A549 (cell line): ENCODE data around the gene ZNF581. TPM values are rescaled to one million over a fixed set of nuclear protein-coding genes. Genes with fewer than 3 reads are reported as not detected.

ENCODE experiments used
- ATAC-seq, 2 experiments: fragments of 200-7000 bp in 1 of 2; fragments of >200 bp in 1 of 2; cut with Nextera tagmentation in 1 of 2; cut with Tn5 transposase in 1 of 2; 3 replicates each; pipeline versions ENCODE4 v1.8.0 to v1.9.1; 2018 to 2020; ENCODE audit warnings: mild to moderate bottlenecking in 1 of 2, moderate library complexity in 1 of 2
- CTCF ChIA-PET: fragments of 300-600 bp; sonication (Branson Sonifier 250); formaldehyde crosslinking; extraction: SDS; loops from one replicate; lab custom pipeline; 2021; ENCODE audit warnings: antibody characterized with exemption, inconsistent platforms; lab: Yijun Ruan, JAX
- POLR2A ChIA-PET: fragments of 350-600 bp; formaldehyde crosslinking; extraction: SDS; loops from one replicate; lab custom pipeline; 2021; ENCODE audit warnings: antibody characterized with exemption, inconsistent platforms; lab: Yijun Ruan, JAX
- DNase-seq, 2 experiments: peaks; one replicate each; pipeline versions ENCODE4 v3.0.0 to v3.0.0-alpha.2; 2011 to 2016; ENCODE audit warnings: low read depth in 1 of 2, low spot score in 1 of 2
- FAIRE-seq: peaks from 2 replicates; lab custom pipeline; 2011; peaks lifted over from hg19 to GRCh38; lab: Jason Lieb, UNC
- H3K27ac ChIP-seq, 2 experiments: fragments of >200 bp; sonication (Bioruptor Twin); formaldehyde crosslinking; 3 replicates each; pipeline ENCODE4 v1.5.1; 2016 to 2017
- H3K4me1 ChIP-seq: fragments of >200 bp; sonication (Bioruptor Twin); formaldehyde crosslinking; 3 replicates; pipeline ENCODE4 v1.6.1; 2016
- H3K4me2 ChIP-seq: fragments of >200 bp; sonication (Bioruptor Twin); formaldehyde crosslinking; 3 replicates; pipeline ENCODE4 v1.6.1; 2016
- H3K4me3 ChIP-seq: fragments of >200 bp; sonication (Bioruptor Twin); formaldehyde crosslinking; 3 replicates; pipeline ENCODE4 v1.5.1; 2016
- H3K9me3 ChIP-seq: fragments of >200 bp; sonication (Bioruptor Twin); formaldehyde crosslinking; 3 replicates; pipeline ENCODE4 v1.6.1; 2016
- BHLHE40 ChIP-seq: IDR thresholded peaks from 2 replicates; pipeline ENCODE4 v1.6.1; 2012; ENCODE audit warnings: low read depth, low read length, inconsistent platforms
- EHF ChIP-seq: fragments of 250-450 bp; sonication (Bioruptor Pico); IDR thresholded peaks from 2 replicates; pipeline ENCODE4 v1.5.0; 2020; ENCODE audit warnings: mild to moderate bottlenecking
- ESRRA ChIP-seq: fragments of 150-350 bp; IDR thresholded peaks from 2 replicates; pipeline ENCODE4 v1.6.1; 2014; ENCODE audit warnings: mild to moderate bottlenecking, low read length, borderline replicate concordance
- FOSL2 ChIP-seq, 2 experiments: fragments of 450-650 bp in 1 of 2; fragments of >200 bp in 1 of 2; sonication (Bioruptor Twin) in 1 of 2; formaldehyde crosslinking; IDR thresholded peaks; 2 replicates each; pipeline versions ENCODE4 v1.5.0 to v1.6.1; 2016 to 2020; ENCODE audit warnings: mild to moderate bottlenecking in 1 of 2, moderate library complexity in 1 of 2
- HDAC2 ChIP-seq: fragments of 200-600 bp; sonication (generic); IDR thresholded peaks from 2 replicates; pipeline ENCODE4 v1.6.1; 2016
- HEYL ChIP-seq: fragments of 250-450 bp; sonication (Bioruptor Pico); IDR thresholded peaks from 2 replicates; pipeline ENCODE4 v1.8.0; 2021; ENCODE audit warnings: mild to moderate bottlenecking, moderate library complexity
- HOXB13 ChIP-seq: fragments of 250-450 bp; sonication (Bioruptor Pico); IDR thresholded peaks from 2 replicates; pipeline ENCODE4 v1.5.0; 2020; ENCODE audit warnings: low read depth, mild to moderate bottlenecking, moderate library complexity
- KDM1A ChIP-seq: fragments of 200-600 bp; sonication (generic); IDR thresholded peaks from 2 replicates; pipeline ENCODE4 v1.6.1; 2016; ENCODE audit warnings: low read depth, mild to moderate bottlenecking
- KDM5A ChIP-seq: fragments of 200-600 bp; sonication (generic); IDR thresholded peaks from 2 replicates; pipeline ENCODE4 v1.6.1; 2016; ENCODE audit warnings: antibody characterized with exemption, mild to moderate bottlenecking
- MAFK ChIP-seq: fragments of 450-650 bp; IDR thresholded peaks from 2 replicates; pipeline ENCODE4 v1.6.1; 2014; ENCODE audit not compliant: partially characterized antibody
- NPAS2 ChIP-seq: fragments of 250-450 bp; sonication (Bioruptor Pico); IDR thresholded peaks from 2 replicates; pipeline ENCODE4 v1.8.0; 2022; ENCODE audit warnings: mild to moderate bottlenecking, moderate library complexity, borderline replicate concordance
- POLR2AphosphoS2 ChIP-seq: conservative IDR thresholded peaks from 2 replicates; pipeline ENCODE4 v1.6.1; 2012; ENCODE audit warnings: low read length, improper control_type of control experiment, inconsistent platforms
- RAD21 ChIP-seq, 2 experiments: fragments of >200 bp in 1 of 2; sonication (Bioruptor Twin) in 1 of 2; formaldehyde crosslinking in 1 of 2; IDR thresholded peaks in 1 of 2; conservative IDR thresholded peaks in 1 of 2; 2 replicates in 1 of 2; 3 replicates in 1 of 2; pipeline ENCODE4 v1.6.1; 2012 to 2018; ENCODE audit warnings: inconsistent platforms in 1 of 2
- RARB ChIP-seq: fragments of 250-450 bp; sonication (Bioruptor Pico); IDR thresholded peaks from 2 replicates; pipeline ENCODE4 v1.8.0; 2021; ENCODE audit warnings: mild to moderate bottlenecking, moderate library complexity
- RFX5 ChIP-seq: fragments of 450-650 bp; IDR thresholded peaks from 2 replicates; pipeline ENCODE4 v1.7.1; 2014; ENCODE audit warnings: antibody characterized with exemption, mild to moderate bottlenecking, moderate library complexity
- SMC3 ChIP-seq: fragments of >200 bp; sonication (Bioruptor Twin); formaldehyde crosslinking; IDR thresholded peaks from 3 replicates; pipeline ENCODE4 v1.6.1; 2018; ENCODE audit warnings: inconsistent platforms
- TFCP2L1 ChIP-seq: fragments of 250-450 bp; sonication (Bioruptor Pico); IDR thresholded peaks from 2 replicates; pipeline ENCODE4 v1.5.0; 2021; ENCODE audit warnings: mild to moderate bottlenecking
- ZC3H11A ChIP-seq: fragments of 450-650 bp; IDR thresholded peaks from 2 replicates; pipeline ENCODE4 v1.6.1; 2014; ENCODE audit warnings: antibody characterized with exemption, mild to moderate bottlenecking
- ZSCAN20 ChIP-seq: fragments of 250-450 bp; sonication (Bioruptor Pico); IDR thresholded peaks from 2 replicates; pipeline ENCODE4 v1.8.0; 2022; ENCODE audit warnings: mild to moderate bottlenecking, moderate library complexity
- WGBS: methylation state at CpG from one replicate; pipeline ENCODE4 v1.1.6; 2017; ENCODE audit errors: missing lambda C conversion rate; 5-methylcytosine and 5-hydroxymethylcytosine counted together
- polyA plus RNA-seq, 4 experiments: library from polyadenylated mRNA; depleted of rRNA in 3 of 4; stranded (reverse); fragments of >200 nt; fragmentation: RNase III in 1 of 4; extraction: RNeasy Plus Mini Kit Qiagen cat#74134 plus additional on column Dnase treatment in 1 of 4; gene quantifications; 2 replicates in 3 of 4; 3 replicates in 1 of 4; pipeline ENCODE4 v1.2.3, GENCODE V29; 2011 to 2017
- TF ChIP-seq, protein P1 (sequence below): IDR thresholded peaks from 2 replicates; pipeline ENCODE4 v1.6.1; 2012
- TF ChIP-seq, protein P2 (sequence below): fragments of 250-450 bp; sonication (Bioruptor Pico); IDR thresholded peaks from 2 replicates; pipeline ENCODE4 v1.5.0; 2020; ENCODE audit warnings: low read depth, mild to moderate bottlenecking, moderate library complexity
- TF ChIP-seq, protein P3 (sequence below): IDR thresholded peaks from 2 replicates; pipeline ENCODE4 v1.6.1; 2012
- TF ChIP-seq, protein P4 (sequence below): fragments of >200 bp; sonication (Bioruptor Twin); formaldehyde crosslinking; IDR thresholded peaks from 2 replicates; pipeline ENCODE4 v1.6.1; 2016
- TF ChIP-seq, protein P5 (sequence below): fragments of 200-600 bp; sonication (generic); IDR thresholded peaks from 2 replicates; pipeline ENCODE4 v1.6.1; 2016; ENCODE audit warnings: antibody characterized with exemption, mild to moderate bottlenecking, moderate library complexity

Gene ZNF581
- polyA plus RNA-seq, 2 of the 4 experiments (the other 2 are of a cell fraction) = 13.9 to 24.9 TPM

DNA sequence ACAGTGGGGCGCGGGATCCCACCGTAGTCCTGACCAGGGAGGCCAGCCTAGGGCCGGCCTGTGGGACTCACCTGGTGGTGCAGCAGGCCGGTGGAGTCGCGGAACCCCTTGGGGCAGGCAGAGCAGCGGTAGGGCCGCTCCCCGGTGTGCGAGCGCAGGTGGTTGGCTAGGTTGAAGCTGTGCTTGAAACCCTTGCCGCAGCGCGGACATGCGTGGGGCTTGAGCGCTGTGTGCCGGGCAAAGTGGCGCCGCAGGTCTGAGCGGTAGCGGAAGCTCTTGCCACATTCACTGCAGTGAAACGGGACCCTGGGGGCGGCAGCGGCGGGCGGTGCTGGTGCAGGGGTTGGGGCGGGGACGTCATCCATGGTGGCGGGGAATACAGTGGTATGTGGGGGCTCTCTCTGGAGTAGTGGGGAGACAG lies 45.9 kb upstream of the ZNF581 start (continued):
- TF ChIP-seq, protein P1, sequence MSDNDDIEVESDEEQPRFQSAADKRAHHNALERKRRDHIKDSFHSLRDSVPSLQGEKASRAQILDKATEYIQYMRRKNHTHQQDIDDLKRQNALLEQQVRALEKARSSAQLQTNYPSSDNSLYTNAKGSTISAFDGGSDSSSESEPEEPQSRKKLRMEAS = no peak
- TF ChIP-seq, protein P2, sequence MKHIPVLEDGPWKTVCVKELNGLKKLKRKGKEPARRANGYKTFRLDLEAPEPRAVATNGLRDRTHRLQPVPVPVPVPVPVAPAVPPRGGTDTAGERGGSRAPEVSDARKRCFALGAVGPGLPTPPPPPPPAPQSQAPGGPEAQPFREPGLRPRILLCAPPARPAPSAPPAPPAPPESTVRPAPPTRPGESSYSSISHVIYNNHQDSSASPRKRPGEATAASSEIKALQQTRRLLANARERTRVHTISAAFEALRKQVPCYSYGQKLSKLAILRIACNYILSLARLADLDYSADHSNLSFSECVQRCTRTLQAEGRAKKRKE (CRISPR knock-in tag) = no peak
- TF ChIP-seq RFX5 = no peak
- TF ChIP-seq, all 56 proteins: peak for 0

DNA sequence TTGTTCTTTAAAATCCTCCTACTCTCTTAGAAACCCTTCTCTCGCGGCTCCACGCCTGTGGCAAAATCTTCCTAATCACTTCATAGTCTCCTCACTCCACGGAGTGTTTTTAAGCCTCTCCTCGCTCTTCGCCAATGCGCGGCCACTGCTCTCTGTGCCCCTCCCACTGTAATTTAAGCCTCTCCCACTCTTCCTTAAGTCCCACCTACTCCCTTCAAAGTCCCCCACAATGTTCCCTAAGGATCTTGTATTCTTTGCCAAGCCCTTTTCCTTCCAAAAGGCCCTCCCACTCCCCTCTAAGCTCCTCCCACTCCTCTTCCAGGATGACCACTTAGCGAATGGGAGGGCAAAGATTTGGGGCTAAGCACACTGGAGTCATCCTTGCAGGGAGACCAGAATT lies 45.4 kb upstream of the ZNF581 start:
- Histone ChIP-seq H3K4me2 (peak overlapping the region; percentile 43), H3K9me3 (no peaks in the 10 kb centered on the region)
- WGBS = 96% methylated on average over 9 of the region's 9 CpGs
- DNase-seq (no peak), ATAC-seq (no peak)
- CTCF ChIA-PET = interaction anchor here (0.6 to 16.7 kb wide), 5 partner anchors 9 to 87 kb away, joined by 3 to 348 read pairs (median 3); no protein-coding TSS in a partner anchor
- TF ChIP-seq KDM1A = no peak
- TF ChIP-seq POLR2AphosphoS2 = no peak
- no peak for TF ChIP-seq EHF (CRISPR knock-in tag)
- TF ChIP-seq, protein P3, sequence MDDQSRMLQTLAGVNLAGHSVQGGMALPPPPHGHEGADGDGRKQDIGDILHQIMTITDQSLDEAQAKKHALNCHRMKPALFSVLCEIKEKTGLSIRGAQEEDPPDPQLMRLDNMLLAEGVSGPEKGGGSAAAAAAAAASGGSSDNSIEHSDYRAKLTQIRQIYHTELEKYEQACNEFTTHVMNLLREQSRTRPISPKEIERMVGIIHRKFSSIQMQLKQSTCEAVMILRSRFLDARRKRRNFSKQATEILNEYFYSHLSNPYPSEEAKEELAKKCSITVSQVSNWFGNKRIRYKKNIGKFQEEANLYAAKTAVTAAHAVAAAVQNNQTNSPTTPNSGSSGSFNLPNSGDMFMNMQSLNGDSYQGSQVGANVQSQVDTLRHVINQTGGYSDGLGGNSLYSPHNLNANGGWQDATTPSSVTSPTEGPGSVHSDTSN = no peak
- no peak for TF ChIP-seq KDM5A
- TF ChIP-seq, protein P1 = no peak
- TF ChIP-seq HEYL (CRISPR knock-in tag) = no peak
- no peak for TF ChIP-seq RFX5
- no peak for TF ChIP-seq SMC3
- TF ChIP-seq TFCP2L1 (CRISPR knock-in tag) = no peak
- TF ChIP-seq, all 56 proteins: peak for 0
- Histone ChIP-seq H3K4me1 (peaks cover 15% of the 10 kb centered on the region), H3K4me3 (no peak overlapping the region), H3K27ac (no peak overlapping the region)
- POLR2A ChIA-PET = interaction anchor here (1.4 kb wide), 2 partner anchors 81 to 93 kb away, joined by 4 to 7 read pairs; no protein-coding TSS in a partner anchor
- FAIRE-seq = no peak

DNA sequence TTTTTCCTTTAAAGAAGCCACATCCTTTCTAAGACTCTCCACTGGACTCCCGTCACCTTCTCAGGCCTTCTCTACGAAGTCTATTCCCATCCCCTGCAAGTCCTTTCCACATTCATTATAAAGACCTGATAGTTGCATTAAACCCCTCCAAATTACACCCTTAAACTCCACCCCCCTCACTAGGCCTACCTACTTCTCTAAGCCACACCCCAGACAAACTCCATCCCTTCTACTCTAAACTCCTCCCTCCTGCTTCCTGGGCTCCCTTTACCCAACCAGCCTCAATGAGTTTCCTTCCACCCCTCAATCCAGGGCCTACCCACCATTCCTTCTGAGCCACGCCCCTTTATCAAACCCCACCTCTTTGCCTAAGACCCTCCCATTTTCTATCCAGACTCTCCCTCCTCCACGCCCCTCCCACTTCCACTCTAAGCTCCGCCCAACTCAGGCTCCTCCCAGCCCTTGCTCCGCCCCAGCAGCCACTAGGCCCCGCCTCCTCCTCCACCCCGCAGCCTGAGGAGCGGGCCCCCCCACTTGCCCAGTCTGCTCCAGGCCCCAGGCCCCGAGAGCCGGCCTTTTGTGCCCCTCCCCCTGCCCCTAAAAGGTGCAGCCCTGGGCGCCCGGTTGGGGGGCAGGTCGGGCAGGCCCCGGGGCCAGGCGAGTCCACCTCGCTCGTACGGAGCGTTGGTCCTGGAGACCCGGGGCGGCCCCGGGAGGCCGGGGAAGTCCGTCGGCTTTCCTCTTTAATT lies 44.6 kb upstream of the ZNF581 start:
- ATAC-seq (peak; percentile 55 to 78), DNase-seq (peak; percentile 91 to 99), FAIRE-seq (no peak)
- H3K4me1 ChIP-seq = peaks cover 15% of the 10 kb centered on the region
- H3K4me2 ChIP-seq = peak overlapping the region; percentile 43
- peak overlapping the region; percentile 69 for H3K4me3 ChIP-seq
- H3K27ac ChIP-seq = peak overlapping the region; percentile 95 to 96
- POLR2A ChIA-PET = interaction anchor here (0.5 to 2.7 kb wide), 34 partner anchors 9 to 457 kb away, joined by 3 to 44 read pairs (median 5); partner anchors contain the start of genes HSPBP1, ISOC2, KMT5C and NAT14
- CTCF ChIA-PET = interaction anchor here (0.6 to 16.7 kb wide), 14 partner anchors 8 to 466 kb away, joined by 3 to 348 read pairs (median 3); partner anchors contain the start of gene ZNF784
- no peaks in the 10 kb centered on the region for H3K9me3 ChIP-seq
- 7% methylated on average over 19 of the region's 26 CpGs for WGBS
- no peak for TF ChIP-seq ZSCAN20 (CRISPR knock-in tag)
- TF ChIP-seq ZC3H11A = no peak
- TF ChIP-seq ESRRA = no peak
- peak; percentile 1 to 41; a peak in 2 of 5 replicates for TF ChIP-seq RAD21 (conservative IDR thresholded peaks at IDR 0.05 in 1 of 2, IDR thresholded peaks at IDR 0.05 in 1 of 2)
- no peak for TF ChIP-seq HOXB13 (CRISPR knock-in tag)
- no peak for TF ChIP-seq MAFK
- TF ChIP-seq RARB (CRISPR knock-in tag) = no peak
- TF ChIP-seq, protein P4, sequence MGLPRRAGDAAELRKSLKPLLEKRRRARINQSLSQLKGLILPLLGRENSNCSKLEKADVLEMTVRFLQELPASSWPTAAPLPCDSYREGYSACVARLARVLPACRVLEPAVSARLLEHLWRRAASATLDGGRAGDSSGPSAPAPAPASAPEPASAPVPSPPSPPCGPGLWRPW = no peak
- no peak for TF ChIP-seq POLR2AphosphoS2
- TF ChIP-seq, protein P5, sequence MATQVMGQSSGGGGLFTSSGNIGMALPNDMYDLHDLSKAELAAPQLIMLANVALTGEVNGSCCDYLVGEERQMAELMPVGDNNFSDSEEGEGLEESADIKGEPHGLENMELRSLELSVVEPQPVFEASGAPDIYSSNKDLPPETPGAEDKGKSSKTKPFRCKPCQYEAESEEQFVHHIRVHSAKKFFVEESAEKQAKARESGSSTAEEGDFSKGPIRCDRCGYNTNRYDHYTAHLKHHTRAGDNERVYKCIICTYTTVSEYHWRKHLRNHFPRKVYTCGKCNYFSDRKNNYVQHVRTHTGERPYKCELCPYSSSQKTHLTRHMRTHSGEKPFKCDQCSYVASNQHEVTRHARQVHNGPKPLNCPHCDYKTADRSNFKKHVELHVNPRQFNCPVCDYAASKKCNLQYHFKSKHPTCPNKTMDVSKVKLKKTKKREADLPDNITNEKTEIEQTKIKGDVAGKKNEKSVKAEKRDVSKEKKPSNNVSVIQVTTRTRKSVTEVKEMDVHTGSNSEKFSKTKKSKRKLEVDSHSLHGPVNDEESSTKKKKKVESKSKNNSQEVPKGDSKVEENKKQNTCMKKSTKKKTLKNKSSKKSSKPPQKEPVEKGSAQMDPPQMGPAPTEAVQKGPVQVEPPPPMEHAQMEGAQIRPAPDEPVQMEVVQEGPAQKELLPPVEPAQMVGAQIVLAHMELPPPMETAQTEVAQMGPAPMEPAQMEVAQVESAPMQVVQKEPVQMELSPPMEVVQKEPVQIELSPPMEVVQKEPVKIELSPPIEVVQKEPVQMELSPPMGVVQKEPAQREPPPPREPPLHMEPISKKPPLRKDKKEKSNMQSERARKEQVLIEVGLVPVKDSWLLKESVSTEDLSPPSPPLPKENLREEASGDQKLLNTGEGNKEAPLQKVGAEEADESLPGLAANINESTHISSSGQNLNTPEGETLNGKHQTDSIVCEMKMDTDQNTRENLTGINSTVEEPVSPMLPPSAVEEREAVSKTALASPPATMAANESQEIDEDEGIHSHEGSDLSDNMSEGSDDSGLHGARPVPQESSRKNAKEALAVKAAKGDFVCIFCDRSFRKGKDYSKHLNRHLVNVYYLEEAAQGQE = no peak
- no peak for TF ChIP-seq BHLHE40
- TF ChIP-seq SMC3 = peak; percentile 41; the same call in 1 of the 3 replicates
- peak; percentile 74 for TF ChIP-seq KDM5A
- TF ChIP-seq HDAC2 = no peak
- no peak for TF ChIP-seq FOSL2 (IDR thresholded peaks at IDR 0.05)
- peak; percentile 10; the same call in 1 of the 2 replicates for TF ChIP-seq FOSL2 (CRISPR knock-in tag; IDR thresholded peaks at IDR 0.05)
- TF ChIP-seq NPAS2 = no peak
